ENCODE data around the gene TRDN.
"Not testable (repeated sequence)": the region's sequence is repeated elsewhere in the genome, so short reads cannot be mapped to it uniquely, and the experiment has no call there.

Gene TRDN

GRCh38 chr6:123383718-123384117 is 253.0 kb downstream of the TRDN start:
- no peak for DNase-seq

GRCh38 chr6:123380257-123380656 is 256.5 kb downstream of the TRDN start:
- DNase-seq, result no peak

- DNase-seq, result no peak
Measured at GRCh38 chr6:123372737-123373136, 264.0 kb downstream of the TRDN start.

- no peak for DNase-seq
Measured at GRCh38 chr6:123363912-123364311, 272.8 kb downstream of the TRDN start.

- DNase-seq, result no peak
Measured at GRCh38 chr6:123360359-123360758, 276.4 kb downstream of the TRDN start.

- no peak for DNase-seq
Measured at GRCh38 chr6:123352705-123353104, 284.0 kb downstream of the TRDN start.

- DNase-seq, result no peak
Measured at GRCh38 chr6:123352279-123352678, 284.5 kb downstream of the TRDN start.

GRCh38 chr6:123343836-123344235 is 292.9 kb downstream of the TRDN start:
- no peak for DNase-seq

GRCh38 chr6:123338394-123338793 is 298.4 kb downstream of the TRDN start:
- DNase-seq, result no peak

- DNase-seq, result no peak
Measured at GRCh38 chr6:123333000-123333756, 303.6 kb downstream of the TRDN start.

- DNase-seq, result no peak
Measured at GRCh38 chr6:123332070-123332469, 304.7 kb downstream of the TRDN start.

- DNase-seq, result no peak
Measured at GRCh38 chr6:123329337-123329736, 307.4 kb downstream of the TRDN start.

GRCh38 chr6:123323452-123324329 is 313.1 kb downstream of the TRDN start:
- DNase-seq, result no peak

- no peak for DNase-seq
Measured at GRCh38 chr6:123321020-123321419, 315.7 kb downstream of the TRDN start.

GRCh38 chr6:123316733-123317323 is 319.9 kb downstream of the TRDN start:
- DNase-seq, result no peak

- not testable (repeated sequence) for DNase-seq
Measured at GRCh38 chr6:123314459-123314858, 322.3 kb downstream of the TRDN start.

- no peak for DNase-seq
Measured at GRCh38 chr6:123309130-123309529, 327.6 kb downstream of the TRDN start.

- no peak for DNase-seq
Measured at GRCh38 chr6:123306334-123306733, 330.4 kb downstream of the TRDN start.

- no peak for DNase-seq
Measured at GRCh38 chr6:123295672-123296071, 341.1 kb downstream of the TRDN start.

GRCh38 chr6:123295181-123295580 is 341.6 kb downstream of the TRDN start:
- DNase-seq, result no peak

- no peak for DNase-seq
Measured at GRCh38 chr6:123288649-123289048, 348.1 kb downstream of the TRDN start.

- DNase-seq, result no peak
Measured at GRCh38 chr6:123276546-123276980, 360.2 kb downstream of the TRDN start.

GRCh38 chr6:123263981-123264380 is 372.8 kb downstream of the TRDN start:
- DNase-seq, result no peak

GRCh38 chr6:123240626-123241025 is 396.1 kb downstream of the TRDN start:
- DNase-seq, result no peak

All from activated effector memory CD4-positive, alpha-beta T cell treated with Interleukin-2 at 50 U/mL for 16 hours (primary cell).